GM12891 (cell line): ENCODE data around the gene CCNA2.

Experiments used
- POLR2A ChIP-seq: IDR thresholded peaks from 2 replicates; pipeline ENCODE4 v1.6.1; 2011; ENCODE audit warnings: low read depth, low read length, control low read depth
- POLR2AphosphoS5 ChIP-seq: IDR thresholded peaks from 2 replicates; pipeline ENCODE4 v1.6.1; 2011; ENCODE audit warnings: low read depth, low read length, control low read depth

- TF ChIP-seq POLR2A, result no peak
- TF ChIP-seq POLR2AphosphoS5, result no peak
Observed at GRCh38 chr4:121784975-121785374, 38.7 kb downstream of the CCNA2 start.
